Peyer's patch (tissue), 4 donors: Measurements from ENCODE around the gene SLAMF8.

Source experiments
- CTCF ChIP-seq, 6 experiments: fragments of 450-650 bp in 4 of 6; fragments of 200-600 bp in 2 of 6; sonication (generic) in 1 of 6; IDR thresholded peaks; one replicate each; pipeline ENCODE4 v1.5.1; 2017 to 2019; ENCODE audit warnings: antibody characterized with exemption in 6 of 6, mild to moderate bottlenecking in 3 of 6, moderate library complexity in 1 of 6
- POLR2A ChIP-seq, 2 donors: fragments of 450-650 bp; IDR thresholded peaks; one replicate each; pipeline ENCODE4 v1.5.1; 2017; ENCODE audit warnings: antibody characterized with exemption in 2 of 2, mild to moderate bottlenecking in 2 of 2, moderate library complexity in 2 of 2

DNA sequence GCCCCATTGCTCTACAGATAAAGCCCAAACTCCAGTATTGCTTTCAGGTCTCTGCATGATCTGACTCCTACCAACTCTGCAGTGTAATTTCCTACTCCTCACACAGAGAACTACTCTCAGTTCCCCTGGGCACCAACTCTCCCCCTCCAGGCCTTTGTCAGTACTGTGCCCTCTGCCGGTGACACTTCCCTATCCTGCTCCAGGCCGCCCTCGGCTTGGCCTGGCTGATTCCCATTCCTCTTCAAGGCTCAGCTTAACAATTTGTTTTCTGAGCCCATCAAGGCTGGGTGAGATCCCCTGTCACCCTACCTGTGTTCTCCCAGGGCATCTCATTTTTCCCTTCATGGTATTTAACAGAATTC lies 2.6 kb downstream of the SLAMF8 start:
- TF ChIP-seq CTCF (IDR thresholded peaks at IDR 0.05) (peak in 5 of 6 experiments; percentile 33 to 58 (median 53)), POLR2A (IDR thresholded peaks at IDR 0.05) (no peak)
